ENCODE measurements around the gene MYH15. TPM values are rescaled to one million over a fixed set of nuclear protein-coding genes. Genes with fewer than 3 reads are reported as not detected.

Gene MYH15
- total RNA-seq, 4 donors from 2014 or later, result under 0.01 to 0.22 TPM; not detected in 2

- 66 to 70% methylated on average over 4 of the region's 4 CpGs for WGBS, 2 donors
- no peak overlapping the region for H3K4me3 ChIP-seq
- DNase-seq (ENCODE audit: low spot score in 2 of 2), result no peak
Observed at GRCh38 chr3:108538083-108538482, 27.7 kb upstream of the MYH15 start.

GRCh38 chr3:108528459-108529252 is 18.3 kb upstream of the MYH15 start:
- Histone ChIP-seq H3K27ac (no peak overlapping the region), H3K4me3 (no peak overlapping the region)

More at GRCh38 chr3:108538083-108538482, 27.7 kb upstream of the MYH15 start:
- Histone ChIP-seq H3K36me3 (peaks cover 0 to 2% (median 0%) of the 10 kb centered on the region in 3 donors), H3K27me3 (no peaks in the 10 kb centered on the region), H3K27ac (no peak overlapping the region), H3K9me3 (no peaks in the 10 kb centered on the region), H3K4me1 (no peaks in the 10 kb centered on the region)
- TF ChIP-seq POLR2A (IDR thresholded peaks at IDR 0.05) (no peak), CTCF (IDR thresholded peaks at IDR 0.05) (no peak), EP300 (IDR thresholded peaks at IDR 0.05) (no peak)

GRCh38 chr3:108527817-108528216 is 17.4 kb upstream of the MYH15 start:
- Histone ChIP-seq H3K27ac (no peak overlapping the region), H3K4me1 (no peaks in the 10 kb centered on the region), H3K27me3 (no peaks in the 10 kb centered on the region), H3K9me3 (no peaks in the 10 kb centered on the region), H3K36me3 (no peaks in the 10 kb centered on the region), H3K4me3 (no peak overlapping the region)
- TF ChIP-seq CTCF (IDR thresholded peaks at IDR 0.05) (no peak), POLR2A (IDR thresholded peaks at IDR 0.05) (no peak), EP300 (IDR thresholded peaks at IDR 0.05) (no peak)
- DNase-seq (ENCODE audit: low spot score in 2 of 2), result no peak
- 80 to 82% methylated on average over 2 of the region's 2 CpGs for WGBS, 2 donors

More at GRCh38 chr3:108528459-108529252, 18.3 kb upstream of the MYH15 start:
- H3K27me3 ChIP-seq, result no peaks in the 10 kb centered on the region
- no peaks in the 10 kb centered on the region for H3K36me3 ChIP-seq
- H3K4me1 ChIP-seq, result no peaks in the 10 kb centered on the region
- DNase-seq (ENCODE audit: low spot score in 2 of 2), result no peak
- WGBS, 2 donors, result 46 to 48% methylated on average over 3 of the region's 3 CpGs
- TF ChIP-seq EP300 (IDR thresholded peaks at IDR 0.05) (peak; percentile 10 to 15), CTCF (IDR thresholded peaks at IDR 0.05) (no peak), POLR2A (IDR thresholded peaks at IDR 0.05) (no peak)
- no peaks in the 10 kb centered on the region for H3K9me3 ChIP-seq

GRCh38 chr3:108527109-108527508 is 16.7 kb upstream of the MYH15 start:
- no peak for TF ChIP-seq CTCF (IDR thresholded peaks at IDR 0.05)
- no peaks in the 10 kb centered on the region for H3K9me3 ChIP-seq
- H3K36me3 ChIP-seq, result no peaks in the 10 kb centered on the region
- H3K4me3 ChIP-seq, result no peak overlapping the region
- H3K27ac ChIP-seq, result no peak overlapping the region
- no peaks in the 10 kb centered on the region for H3K27me3 ChIP-seq
- H3K4me1 ChIP-seq, result no peaks in the 10 kb centered on the region
- DNase-seq (ENCODE audit: low spot score in 2 of 2), result no peak

- Histone ChIP-seq H3K27me3 (no peaks in the 10 kb centered on the region), H3K27ac (no peak overlapping the region), H3K4me3 (no peak overlapping the region), H3K36me3 (no peaks in the 10 kb centered on the region), H3K4me1 (no peaks in the 10 kb centered on the region), H3K9me3 (no peaks in the 10 kb centered on the region)
- 96 to 99% methylated on average over 2 of the region's 2 CpGs for WGBS, 2 donors
- TF ChIP-seq CTCF (IDR thresholded peaks at IDR 0.05), result no peak
- TF ChIP-seq POLR2A (IDR thresholded peaks at IDR 0.05), result no peak
- no peak for TF ChIP-seq EP300 (IDR thresholded peaks at IDR 0.05)
- no peak for DNase-seq (ENCODE audit: low spot score in 2 of 2)
Observed at GRCh38 chr3:108525971-108526370, 15.6 kb upstream of the MYH15 start.

Data from tibial nerve (tissue), 4 donors.